ENCODE data around the gene PHF19. TPM values are rescaled to one million over a fixed set of nuclear protein-coding genes. Genes with fewer than 3 reads are reported as not detected.

PHF19 gene
- polyA plus RNA-seq, 1 donor (not counting 4 experiments of a cell fraction or from before 2014, with no cell fraction given) = 11.7 TPM

GRCh38 chr9:120862452-120862851 lies 14.5 kb downstream of the PHF19 start:
- Histone ChIP-seq H4K20me1 (ENCODE audit: control insufficient read depth, extremely low read depth, insufficient read depth, low read length) (no peaks in the 10 kb centered on the region), H3K9ac (ENCODE audit: control insufficient read depth, extremely low read depth, insufficient read depth, low read length) (no peak overlapping the region), H3K4me2 (ENCODE audit: control insufficient read depth, extremely low read depth, insufficient read depth, low read depth, low read length) (no peak overlapping the region), H3K27ac (ENCODE audit: control insufficient read depth, insufficient read depth, low read length) (no peak overlapping the region), H3K79me2 (ENCODE audit: control insufficient read depth, insufficient read depth, low read length) (no peaks in the 10 kb centered on the region), H2AFZ (ENCODE audit: control insufficient read depth, low read length) (no peak overlapping the region), H3K4me1 (ENCODE audit: control insufficient read depth, extremely low read depth, insufficient read depth, low read length) (no peaks in the 10 kb centered on the region), H3K4me3 (ENCODE audit: control insufficient read depth in 2 of 3, extremely low read depth in 1 of 3, insufficient read depth in 2 of 3, low read depth in 1 of 3, low read length in 3 of 3) (no peak overlapping the region), H3K36me3 (ENCODE audit: control insufficient read depth in 2 of 2, extremely low read depth in 1 of 2, insufficient read depth in 2 of 2, low read length in 2 of 2) (peaks cover 5 to 35% of the 10 kb centered on the region in 2 experiments), H3K9me3 (ENCODE audit: control insufficient read depth, low read depth, low read length) (no peaks in the 10 kb centered on the region), H3K27me3 (ENCODE audit: control insufficient read depth, extremely low read depth, insufficient read depth, low read length) (no peaks in the 10 kb centered on the region), H3K9me1 (ENCODE audit: control insufficient read depth, extremely low read depth, insufficient read depth, low read length) (no peaks in the 10 kb centered on the region)
- no peak for DNase-seq (ENCODE audit: low read depth, low spot score)
- no peak for FAIRE-seq
- dilution Hi-C loops (cut with MboI; ENCODE audit: extremely low pct_ligation_motif_present, low sequenced_read_pairs) = no loop called here
- TF ChIP-seq EZH2 (IDR thresholded peaks at IDR 0.05; ENCODE audit: low read length) (no peak), CTCF (optimal IDR thresholded peaks at IDR 0.05 in 1 of 3, IDR thresholded peaks at IDR 0.05 in 1 of 3, conservative IDR thresholded peaks at IDR 0.05 in 1 of 3; ENCODE audit: extremely low read depth in 1 of 3, insufficient read depth in 2 of 3, low read length in 3 of 3) (no peak)

- Histone ChIP-seq H3K9ac (ENCODE audit: control insufficient read depth, extremely low read depth, insufficient read depth, low read length) (no peak overlapping the region), H3K4me3 (ENCODE audit: control insufficient read depth in 2 of 3, extremely low read depth in 1 of 3, insufficient read depth in 2 of 3, low read depth in 1 of 3, low read length in 3 of 3) (no peak overlapping the region), H2AFZ (ENCODE audit: control insufficient read depth, low read length) (no peak overlapping the region), H3K4me1 (ENCODE audit: control insufficient read depth, extremely low read depth, insufficient read depth, low read length) (no peaks in the 10 kb centered on the region), H3K9me3 (ENCODE audit: control insufficient read depth, low read depth, low read length) (no peaks in the 10 kb centered on the region), H4K20me1 (ENCODE audit: control insufficient read depth, extremely low read depth, insufficient read depth, low read length) (no peaks in the 10 kb centered on the region), H3K79me2 (ENCODE audit: control insufficient read depth, insufficient read depth, low read length) (no peaks in the 10 kb centered on the region), H3K27me3 (ENCODE audit: control insufficient read depth, extremely low read depth, insufficient read depth, low read length) (no peaks in the 10 kb centered on the region), H3K27ac (ENCODE audit: control insufficient read depth, insufficient read depth, low read length) (no peak overlapping the region), H3K9me1 (ENCODE audit: control insufficient read depth, extremely low read depth, insufficient read depth, low read length) (no peaks in the 10 kb centered on the region), H3K4me2 (ENCODE audit: control insufficient read depth, extremely low read depth, insufficient read depth, low read depth, low read length) (no peak overlapping the region), H3K36me3 (ENCODE audit: control insufficient read depth in 2 of 2, extremely low read depth in 1 of 2, insufficient read depth in 2 of 2, low read length in 2 of 2) (peaks cover 5 to 34% of the 10 kb centered on the region in 2 experiments)
- dilution Hi-C loops (cut with MboI; ENCODE audit: extremely low pct_ligation_motif_present, low sequenced_read_pairs) = no loop called here
- DNase-seq (ENCODE audit: low read depth, low spot score) (no peak), FAIRE-seq (no peak)
- no peak for TF ChIP-seq EZH2 (IDR thresholded peaks at IDR 0.05; ENCODE audit: low read length)
- no peak for TF ChIP-seq CTCF (optimal IDR thresholded peaks at IDR 0.05 in 1 of 3, IDR thresholded peaks at IDR 0.05 in 1 of 3, conservative IDR thresholded peaks at IDR 0.05 in 1 of 3; ENCODE audit: extremely low read depth in 1 of 3, insufficient read depth in 2 of 3, low read length in 3 of 3)
These were observed 15.1 kb downstream of the PHF19 start for GRCh38 chr9:120861935-120862334.
